KMS-11 (cell line): ENCODE measurements around the gene IL19.
A peak's percentile ranks its signal among the peaks of the same experiment; 100 is the strongest.

ENCODE experiments used
- H2AFZ ChIP-seq: fragments of 200-600 bp; sonication (generic); 2 replicates; pipeline ENCODE4 v1.6.1; 2016; ENCODE audit warnings: antibody characterized with exemption, mixed run types, low read depth
- H3K27ac ChIP-seq: fragments of 200-600 bp; sonication (generic); 2 replicates; pipeline ENCODE4 v1.6.1; 2016; ENCODE audit warnings: mild to moderate bottlenecking, mixed run types
- H3K27me3 ChIP-seq: fragments of 200-600 bp; sonication (generic); 2 replicates; pipeline ENCODE4 v1.6.1; 2017; ENCODE audit warnings: mild to moderate bottlenecking, low read depth, mixed run types, moderate library complexity; ENCODE audit not compliant: insufficient read depth
- H3K36me3 ChIP-seq: fragments of 200-600 bp; sonication (generic); 2 replicates; pipeline ENCODE4 v1.6.1; 2017; ENCODE audit warnings: mild to moderate bottlenecking, mixed run types; ENCODE audit not compliant: insufficient read depth
- H3K4me1 ChIP-seq: fragments of 200-600 bp; sonication (generic); 2 replicates; pipeline ENCODE4 v1.6.1; 2016; ENCODE audit warnings: mild to moderate bottlenecking, low read depth, mixed run types; ENCODE audit not compliant: poor library complexity, severe bottlenecking
- H3K4me2 ChIP-seq: fragments of 200-600 bp; sonication (generic); 2 replicates; pipeline ENCODE4 v1.7.0; 2016; ENCODE audit warnings: mild to moderate bottlenecking, mixed run types
- H3K4me3 ChIP-seq: fragments of 200-600 bp; sonication (generic); IDR thresholded peaks from 2 replicates; pipeline ENCODE4 v1.6.1; 2017; ENCODE audit warnings: low read depth, low read length, mixed read lengths; ENCODE audit not compliant: insufficient read depth
- H3K79me2 ChIP-seq: fragments of 200-600 bp; sonication (generic); 2 replicates; pipeline ENCODE4 v1.6.1; 2016; ENCODE audit warnings: low read depth, mixed run types; ENCODE audit not compliant: insufficient read depth
- H3K9ac ChIP-seq: fragments of 200-600 bp; sonication (generic); 2 replicates; pipeline ENCODE4 v1.6.1; 2016; ENCODE audit warnings: mild to moderate bottlenecking, mixed run types
- H4K20me1 ChIP-seq: fragments of 200-600 bp; sonication (generic); 2 replicates; pipeline ENCODE4 v1.6.1; 2016; ENCODE audit warnings: mild to moderate bottlenecking, mixed run types; ENCODE audit not compliant: insufficient read depth
- CTCF ChIP-seq: fragments of 200-600 bp; sonication (generic); conservative IDR thresholded peaks from 2 replicates; pipeline ENCODE4 v1.6.1; 2017; ENCODE audit warnings: low read depth, mild to moderate bottlenecking, antibody characterized with exemption, low read length, moderate library complexity, mixed read lengths

IL19 gene

GRCh38 chr1:206796981-206797402 is 26.4 kb downstream of the IL19 start:
- no peak for TF ChIP-seq CTCF
- Histone ChIP-seq H3K9ac (no peak overlapping the region), H4K20me1 (no peaks in the 10 kb centered on the region), H3K27ac (no peak overlapping the region), H3K4me2 (peak overlapping the region; percentile 56; the same call in 1 of the 2 replicates), H3K36me3 (no peaks in the 10 kb centered on the region), H3K79me2 (no peaks in the 10 kb centered on the region), H3K4me3 (no peak overlapping the region), H3K4me1 (peaks cover 98% of the 10 kb centered on the region), H2AFZ (no peak overlapping the region), H3K27me3 (no peaks in the 10 kb centered on the region)

- Histone ChIP-seq H3K4me3 (no peak overlapping the region), H3K27ac (peak overlapping the region; percentile 46)
- peak; percentile 81 for TF ChIP-seq CTCF
Observed at GRCh38 chr1:206797534-206798383, 27.2 kb downstream of the IL19 start.

GRCh38 chr1:206798384-206798996 is 27.9 kb downstream of the IL19 start:
- peaks cover 97% of the 10 kb centered on the region for H3K4me1 ChIP-seq
- no peaks in the 10 kb centered on the region for H3K79me2 ChIP-seq
- H4K20me1 ChIP-seq, result no peaks in the 10 kb centered on the region
- H3K36me3 ChIP-seq, result no peaks in the 10 kb centered on the region
- no peaks in the 10 kb centered on the region for H3K27me3 ChIP-seq
- H3K27ac ChIP-seq, result peak overlapping the region; percentile 46
- H2AFZ ChIP-seq, result no peak overlapping the region
- no peak overlapping the region for H3K4me3 ChIP-seq
- H3K4me2 ChIP-seq, result peak overlapping the region; percentile 56
- no peak; the same call in none of the 2 replicates for TF ChIP-seq CTCF
- H3K9ac ChIP-seq, result no peak overlapping the region

More at GRCh38 chr1:206797534-206798383, 27.2 kb downstream of the IL19 start:
- Histone ChIP-seq H3K4me2 (peak overlapping the region; percentile 56), H3K9ac (no peak overlapping the region), H3K36me3 (no peaks in the 10 kb centered on the region), H4K20me1 (no peaks in the 10 kb centered on the region), H3K4me1 (peaks cover 98% of the 10 kb centered on the region), H3K79me2 (no peaks in the 10 kb centered on the region), H2AFZ (no peak overlapping the region), H3K27me3 (no peaks in the 10 kb centered on the region)

GRCh38 chr1:206799311-206799710 is 28.7 kb downstream of the IL19 start:
- H4K20me1 ChIP-seq, result no peaks in the 10 kb centered on the region
- H3K36me3 ChIP-seq, result no peaks in the 10 kb centered on the region
- H3K27ac ChIP-seq, result no peak overlapping the region
- TF ChIP-seq CTCF, result no peak
- H3K4me3 ChIP-seq, result no peak overlapping the region
- H3K4me1 ChIP-seq, result peaks cover 97% of the 10 kb centered on the region
- H3K79me2 ChIP-seq, result no peaks in the 10 kb centered on the region
- no peaks in the 10 kb centered on the region for H3K27me3 ChIP-seq
- H2AFZ ChIP-seq, result no peak overlapping the region
- H3K4me2 ChIP-seq, result peak overlapping the region; percentile 56
- H3K9ac ChIP-seq, result no peak overlapping the region
